Activated CD8-positive, alpha-beta memory T cell treated with anti-CD3 and anti-CD28 coated beads for 4 hours (primary cell): Measurements from ENCODE around the gene PPP2R5D.
"Not testable (repeated sequence)": the region's sequence is repeated elsewhere in the genome, so short reads cannot be mapped to it uniquely, and the experiment has no call there.

Source experiments
- DNase-seq, 2 donors: peaks; one replicate each; pipeline ENCODE4 v3.0.0-alpha.2; 2020; ENCODE audit warnings: low read depth in 2 of 2

Gene PPP2R5D

GRCh38 chr6:42989923-42990322 lies 5.6 kb downstream of the PPP2R5D start:
- DNase-seq = no peak

GRCh38 chr6:42993445-42993844 lies 9.1 kb downstream of the PPP2R5D start:
- DNase-seq = no peak

DNA sequence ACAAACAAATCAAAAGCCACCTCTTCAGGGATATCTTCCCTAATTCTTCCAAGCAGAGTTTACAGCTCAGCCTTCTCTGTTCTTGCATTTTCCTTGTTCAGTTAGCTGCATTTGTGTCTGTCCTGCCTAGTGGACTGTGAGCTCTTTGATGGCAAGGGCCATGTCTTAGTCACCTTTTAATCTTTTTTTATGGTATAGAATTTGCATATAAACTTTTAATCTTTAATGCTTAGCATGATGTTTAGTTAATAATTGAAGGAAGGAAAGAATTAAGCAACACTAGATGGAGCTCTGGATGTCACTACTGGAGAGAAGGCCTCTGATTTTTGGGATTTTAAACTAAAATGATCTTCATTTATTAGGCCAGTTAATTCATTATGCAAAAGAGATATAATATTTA lies 12.1 kb downstream of the PPP2R5D start:
- DNase-seq = no peak

GRCh38 chr6:42998205-42998604 lies 13.8 kb downstream of the PPP2R5D start:
- DNase-seq = not testable (repeated sequence)

DNA sequence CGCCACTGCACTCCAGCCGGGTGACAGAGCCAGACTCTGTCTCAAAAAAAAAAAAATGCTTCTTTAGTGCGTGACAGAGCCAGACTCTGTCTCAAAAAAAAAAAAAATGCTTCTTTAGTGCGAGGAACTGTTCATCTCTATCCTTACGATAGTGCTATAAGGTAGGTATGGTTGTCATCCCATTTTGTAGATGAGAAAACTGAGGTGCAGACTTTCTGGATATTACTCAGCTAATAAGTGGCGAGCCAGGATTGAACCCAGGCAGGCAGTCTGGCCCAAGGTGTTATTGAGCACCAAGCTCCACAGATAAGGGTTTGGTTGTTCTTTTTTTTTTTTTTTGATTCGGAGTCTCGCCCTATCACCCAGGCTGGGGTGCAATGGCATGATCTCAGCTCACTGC lies 17.5 kb downstream of the PPP2R5D start:
- no peak for DNase-seq

- no peak for DNase-seq
Measured at GRCh38 chr6:43005844-43006243, 21.5 kb downstream of the PPP2R5D start.

GRCh38 chr6:43006251-43006650 lies 21.9 kb downstream of the PPP2R5D start:
- no peak for DNase-seq

GRCh38 chr6:43007126-43007525 lies 22.8 kb downstream of the PPP2R5D start:
- no peak for DNase-seq

DNA sequence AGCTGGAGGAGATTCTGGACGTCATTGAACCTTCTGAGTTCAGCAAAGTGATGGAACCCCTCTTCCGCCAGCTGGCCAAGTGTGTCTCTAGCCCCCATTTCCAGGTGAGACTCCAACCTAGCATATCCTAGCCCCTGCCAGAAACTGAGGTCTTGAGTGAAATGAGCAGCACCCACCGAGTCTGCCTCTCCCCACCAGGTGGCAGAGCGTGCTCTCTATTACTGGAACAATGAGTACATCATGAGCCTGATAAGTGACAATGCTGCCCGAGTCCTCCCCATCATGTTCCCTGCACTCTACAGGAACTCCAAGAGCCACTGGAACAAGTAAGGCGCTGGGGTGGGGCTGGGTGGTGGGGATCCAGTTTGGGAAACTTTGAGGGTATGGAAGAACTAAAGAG lies 24.8 kb downstream of the PPP2R5D start:
- DNase-seq = no peak

- no peak for DNase-seq
Measured at GRCh38 chr6:43011207-43011606, 26.8 kb downstream of the PPP2R5D start.

GRCh38 chr6:43012364-43012763 lies 28.0 kb downstream of the PPP2R5D start:
- no peak for DNase-seq

- DNase-seq = no peak
Measured at GRCh38 chr6:43013097-43013842, 28.9 kb downstream of the PPP2R5D start.

GRCh38 chr6:43013843-43014433 lies 29.6 kb downstream of the PPP2R5D start, which contains the start of the genes KLHDC3 and MEA1:
Gene KLHDC3 (plus strand): TSS chr6:43014249. CDS start chr6:43017193, 2,944 bp downstream.
Gene MEA1 (minus strand): TSS chr6:43013946. CDS start chr6:43013813, 133 bp downstream.
- DNase-seq = peak; percentile 97 to 98

GRCh38 chr6:43014434-43014909 lies 30.1 kb downstream of the PPP2R5D start:
- no peak for DNase-seq

DNA sequence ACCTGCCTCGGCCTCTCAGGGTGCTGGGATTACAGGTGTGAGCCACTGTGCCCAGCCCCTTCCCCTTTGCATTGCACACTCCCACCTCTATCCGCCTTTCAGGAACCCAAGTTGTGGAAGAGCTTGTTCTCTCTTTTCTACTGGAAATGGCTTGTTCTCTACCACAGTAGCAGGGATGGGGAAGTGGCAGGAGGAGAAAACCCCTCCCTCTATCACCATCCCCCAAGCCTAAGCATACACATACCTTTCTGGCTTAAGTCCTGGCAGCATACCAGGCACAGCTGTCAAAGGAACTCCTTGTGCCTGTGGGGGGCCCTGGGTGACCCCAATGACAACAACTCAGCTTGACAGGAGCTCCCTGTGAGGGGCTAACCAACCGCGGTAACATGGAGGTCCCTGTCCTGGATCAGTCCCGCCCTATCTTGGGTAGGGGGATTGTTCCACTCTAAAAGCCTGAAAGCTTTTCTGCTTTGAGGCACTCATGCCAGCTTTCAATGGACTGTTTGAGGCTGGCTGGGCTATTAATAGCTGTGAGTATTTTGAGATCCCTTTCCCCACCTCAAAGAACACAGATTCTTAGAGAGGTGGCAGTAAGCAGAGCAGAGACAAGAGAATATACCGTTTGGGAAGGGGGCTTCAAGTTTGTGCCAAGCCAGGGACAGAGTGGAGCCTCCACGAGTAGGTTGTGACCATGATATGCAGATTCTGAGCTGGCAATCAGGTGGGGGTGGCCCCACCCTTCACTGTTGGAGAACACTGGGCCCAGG lies 32.0 kb downstream of the PPP2R5D start:
- DNase-seq = no peak

DNA sequence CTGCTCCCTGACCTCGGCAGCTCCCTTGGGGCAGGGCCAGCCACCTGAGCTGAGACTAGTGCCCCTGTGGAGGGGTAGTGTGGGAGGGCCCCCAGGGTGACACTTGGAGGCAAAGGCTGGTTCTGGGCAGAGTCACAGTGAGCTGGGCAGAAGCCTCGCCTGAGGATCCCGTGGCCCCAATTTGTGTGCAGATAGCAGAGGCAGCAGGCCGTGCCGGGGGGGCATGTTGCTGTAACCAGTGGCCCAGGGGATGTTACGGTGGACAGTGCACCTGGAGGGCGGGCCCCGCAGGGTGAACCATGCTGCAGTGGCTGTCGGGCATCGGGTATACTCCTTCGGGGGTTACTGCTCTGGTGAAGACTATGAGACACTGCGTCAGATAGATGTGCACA lies 32.6 kb downstream of the PPP2R5D start:
- DNase-seq = no peak

DNA sequence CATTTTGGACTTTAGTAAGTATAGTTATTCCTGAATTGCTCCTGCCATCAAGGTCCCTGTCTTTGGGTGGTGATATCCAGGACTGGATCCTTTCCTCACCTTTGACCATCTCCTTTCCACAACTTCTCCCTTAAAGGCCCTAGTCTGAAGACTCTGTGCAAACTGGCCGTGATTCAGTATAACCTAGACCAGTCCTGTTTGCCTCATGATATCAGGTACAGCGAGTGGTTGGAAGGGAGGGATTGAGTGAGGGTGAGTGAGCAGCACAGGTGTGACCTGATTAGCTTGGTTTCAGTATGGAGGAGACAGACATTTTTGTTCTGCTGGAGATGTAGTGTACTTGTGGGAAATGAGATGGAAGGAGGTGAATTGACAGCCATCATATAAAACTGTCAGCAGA lies 34.8 kb downstream of the PPP2R5D start:
- no peak for DNase-seq

GRCh38 chr6:43020052-43020705 lies 35.8 kb downstream of the PPP2R5D start:
- no peak for DNase-seq

DNA sequence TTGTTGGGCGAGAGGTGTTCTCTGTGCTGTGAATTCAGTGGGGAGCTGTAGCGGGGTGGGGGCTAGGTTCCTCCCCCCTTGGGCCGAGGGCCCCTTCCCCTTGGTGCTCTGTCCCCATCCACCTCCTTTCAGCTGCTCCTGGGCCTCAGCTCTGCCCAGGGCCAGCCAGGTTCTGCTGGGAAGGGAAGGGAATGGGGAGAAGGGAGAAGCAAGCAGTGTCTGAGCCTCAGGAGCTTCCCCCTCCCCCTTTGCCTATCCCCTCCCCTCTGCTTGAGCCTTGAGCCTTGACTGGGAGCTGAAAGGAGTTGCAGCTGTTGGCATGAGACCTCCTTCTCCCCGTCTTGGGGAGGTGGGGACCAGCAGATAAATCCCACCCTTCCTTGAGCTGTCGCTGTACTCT lies 36.5 kb downstream of the PPP2R5D start:
- no peak for DNase-seq

DNA sequence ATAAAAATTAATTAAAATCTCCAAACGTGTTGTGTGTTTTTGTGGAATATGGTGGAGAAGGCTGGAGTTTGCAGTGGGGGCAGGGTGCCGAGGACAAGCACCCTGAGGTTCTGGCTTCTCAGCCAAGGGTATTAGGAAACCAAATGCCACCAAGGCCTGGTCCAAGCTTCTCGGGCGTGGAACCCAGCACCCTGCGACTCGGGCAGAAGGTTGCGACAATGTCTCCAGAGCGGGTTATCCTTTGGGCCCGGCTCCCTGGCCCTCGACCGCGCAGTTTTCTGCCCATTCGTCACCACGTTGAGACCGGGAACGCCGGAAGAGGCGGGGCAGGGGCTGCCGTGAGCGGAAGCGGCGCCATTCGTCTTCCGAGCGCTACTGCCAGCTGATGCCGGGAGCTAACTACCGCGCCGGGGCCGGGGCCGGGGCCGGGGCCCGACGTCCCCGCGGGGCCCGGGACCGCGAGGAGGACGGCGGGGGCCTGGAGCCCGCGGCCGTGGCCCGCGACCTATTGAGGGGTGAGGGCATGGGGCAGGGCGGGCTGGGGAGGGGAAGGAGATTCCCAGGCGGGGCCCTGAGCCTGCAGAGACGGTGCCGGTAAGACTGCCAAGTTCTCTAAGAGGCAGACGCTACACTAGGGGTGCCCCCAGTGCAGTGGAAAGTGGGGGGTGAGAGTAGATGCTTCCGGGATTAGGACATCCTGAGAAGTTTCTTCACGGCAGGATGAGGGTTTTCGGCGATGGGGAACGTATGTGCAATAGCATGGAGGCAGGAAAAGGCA lies 37.1 kb downstream of the PPP2R5D start, which contains the start of gene RRP36:
Gene RRP36, plus strand, starts transcription at position 354 of the 778 bp plus-strand sequence. Its CDS starts 32 bp downstream, at position 386.
- peak; percentile 33 to 41 for DNase-seq

GRCh38 chr6:43024436-43024835 lies 40.1 kb downstream of the PPP2R5D start:
- no peak for DNase-seq
